Measurements from ENCODE around the gene TRIM40.

TRIM40 gene

DNA sequence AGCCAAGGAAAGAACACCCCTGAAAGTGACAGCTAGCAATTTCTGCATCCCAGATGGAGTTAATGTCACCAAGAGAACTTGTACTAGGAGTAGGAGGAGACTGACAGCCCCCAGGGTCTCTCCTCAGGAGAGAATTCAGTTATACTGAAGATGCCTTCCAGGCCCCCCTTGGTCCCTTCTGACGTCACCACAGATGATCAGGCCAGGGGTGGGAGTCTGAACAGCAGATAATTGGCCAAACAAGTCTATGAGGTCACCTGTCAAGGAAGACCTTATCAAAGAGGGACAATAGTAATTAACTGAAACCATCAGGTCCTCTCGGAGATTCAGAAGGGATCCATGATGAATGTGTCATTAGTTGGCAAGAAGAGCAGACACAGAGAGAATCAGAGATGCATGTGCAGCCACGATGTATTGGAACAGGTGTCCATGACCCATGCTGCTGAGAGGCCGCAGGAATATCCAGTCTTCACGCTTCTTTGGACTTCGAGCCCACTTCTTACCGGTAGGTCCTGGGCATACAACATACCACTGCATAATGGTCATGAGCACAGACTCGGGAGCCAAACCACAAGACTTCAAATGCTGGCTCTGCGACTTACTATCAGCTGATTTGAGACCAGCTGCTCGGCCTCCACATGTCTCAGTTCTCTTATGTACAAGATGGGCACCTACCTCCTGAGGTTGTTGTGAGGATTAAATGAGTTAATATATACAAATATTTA, 14.9 kb downstream of the TRIM40 start:
- DNase-seq, result no peak

DNA sequence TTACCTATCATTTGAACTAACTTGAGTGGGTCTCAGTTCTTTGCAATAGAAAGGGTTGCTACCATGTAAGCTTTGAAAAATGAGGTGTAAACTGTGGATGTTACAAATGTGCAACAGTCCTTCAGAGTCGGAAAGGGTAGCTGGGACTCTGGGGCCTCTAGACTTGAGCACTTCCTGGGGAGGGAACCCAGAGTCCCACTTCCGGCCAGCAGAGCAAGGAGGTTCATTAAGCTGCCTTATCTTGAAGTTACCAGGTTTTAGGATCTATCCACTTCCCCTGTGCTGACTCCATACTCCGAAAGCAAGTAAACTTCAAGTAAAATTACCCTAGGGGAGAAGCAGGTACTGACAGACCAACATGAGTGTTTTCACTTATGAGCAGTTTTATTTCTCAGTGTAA, 15.6 kb downstream of the TRIM40 start:
- no peak for DNase-seq

DNA sequence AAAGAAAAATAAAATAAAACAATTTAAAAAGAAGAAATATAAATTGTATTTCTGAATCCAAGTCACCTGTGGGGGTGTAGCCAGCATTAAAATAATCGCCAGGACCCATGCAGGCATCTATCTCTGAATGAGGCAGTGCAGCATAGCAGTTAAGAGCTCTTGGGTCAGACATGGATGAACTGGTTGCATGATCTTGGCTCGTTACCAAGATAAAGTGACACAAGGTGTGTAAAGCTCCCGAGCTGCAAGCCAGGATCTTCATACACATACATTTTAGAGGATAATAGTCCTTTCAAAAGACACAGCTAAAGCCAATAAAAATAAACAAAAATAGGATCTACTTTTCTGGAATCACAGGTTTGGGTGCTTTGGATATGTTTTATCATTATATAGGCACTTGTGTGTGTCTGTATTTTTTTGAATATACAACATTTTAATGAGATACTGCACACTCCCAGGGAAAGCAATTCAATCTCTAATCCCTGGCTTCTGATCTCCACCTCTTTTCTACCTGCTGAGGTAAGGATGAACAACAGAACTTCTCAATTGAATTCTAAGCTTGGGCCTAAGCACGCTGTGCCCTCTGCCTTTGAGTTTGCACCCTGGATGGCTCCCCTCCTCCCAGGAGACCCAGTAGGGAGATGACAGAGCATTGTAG, 16.2 kb downstream of the TRIM40 start:
- DNase-seq, result no peak

DNA sequence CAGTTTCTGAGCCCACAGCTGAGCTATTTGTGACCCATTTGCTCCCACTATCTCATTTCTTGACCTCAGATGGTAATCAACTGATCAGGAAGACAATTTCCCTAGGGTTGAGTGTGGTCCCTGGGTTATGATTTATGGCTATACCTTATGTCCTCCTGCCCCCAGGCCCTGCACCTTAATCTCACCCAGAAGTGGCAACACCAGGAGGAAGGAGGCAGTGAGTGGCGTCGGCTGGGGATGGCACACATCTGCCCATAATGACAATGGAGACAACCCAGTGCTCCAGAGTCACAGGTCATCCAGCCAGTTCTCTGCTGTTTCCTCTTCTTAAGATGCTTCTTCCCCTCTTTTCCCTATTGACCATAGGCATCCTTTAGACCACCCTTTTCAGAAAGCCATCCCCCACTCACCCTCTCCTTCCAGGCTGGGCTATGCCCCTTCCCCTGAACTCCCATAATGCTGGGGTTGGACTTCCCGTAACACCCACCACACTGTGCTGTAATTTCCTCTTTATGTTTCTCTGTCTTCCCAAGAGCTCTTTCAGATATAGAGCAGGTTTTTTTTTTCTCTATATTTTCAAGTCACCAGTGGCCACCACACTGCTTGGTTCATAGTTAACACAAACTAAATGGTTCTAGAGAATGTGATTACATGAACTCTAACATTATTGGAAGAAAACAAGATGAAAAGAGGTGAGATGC, 17.1 kb downstream of the TRIM40 start:
- DNase-seq, result no peak

DNA sequence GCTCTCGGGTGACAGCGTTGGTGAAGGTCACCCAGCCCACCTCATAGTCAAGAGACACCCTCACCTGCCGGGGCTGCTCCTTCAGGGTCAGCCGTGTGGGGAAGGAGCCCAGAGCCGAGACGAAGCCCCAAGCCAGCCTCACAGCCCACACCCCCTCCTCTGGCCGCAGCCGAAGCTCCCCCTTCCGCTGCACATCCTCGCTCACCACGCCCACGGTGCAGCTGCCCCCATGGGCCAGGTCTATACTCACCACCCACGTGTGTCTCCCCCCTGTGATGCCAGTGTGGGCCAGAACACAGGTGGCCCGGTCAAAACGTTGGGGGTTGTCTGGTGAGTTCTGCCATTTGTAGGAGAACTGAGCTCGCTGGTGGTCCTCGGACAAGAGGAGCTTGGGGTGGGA, 18.1 kb downstream of the TRIM40 start:
- no peak for DNase-seq

DNA sequence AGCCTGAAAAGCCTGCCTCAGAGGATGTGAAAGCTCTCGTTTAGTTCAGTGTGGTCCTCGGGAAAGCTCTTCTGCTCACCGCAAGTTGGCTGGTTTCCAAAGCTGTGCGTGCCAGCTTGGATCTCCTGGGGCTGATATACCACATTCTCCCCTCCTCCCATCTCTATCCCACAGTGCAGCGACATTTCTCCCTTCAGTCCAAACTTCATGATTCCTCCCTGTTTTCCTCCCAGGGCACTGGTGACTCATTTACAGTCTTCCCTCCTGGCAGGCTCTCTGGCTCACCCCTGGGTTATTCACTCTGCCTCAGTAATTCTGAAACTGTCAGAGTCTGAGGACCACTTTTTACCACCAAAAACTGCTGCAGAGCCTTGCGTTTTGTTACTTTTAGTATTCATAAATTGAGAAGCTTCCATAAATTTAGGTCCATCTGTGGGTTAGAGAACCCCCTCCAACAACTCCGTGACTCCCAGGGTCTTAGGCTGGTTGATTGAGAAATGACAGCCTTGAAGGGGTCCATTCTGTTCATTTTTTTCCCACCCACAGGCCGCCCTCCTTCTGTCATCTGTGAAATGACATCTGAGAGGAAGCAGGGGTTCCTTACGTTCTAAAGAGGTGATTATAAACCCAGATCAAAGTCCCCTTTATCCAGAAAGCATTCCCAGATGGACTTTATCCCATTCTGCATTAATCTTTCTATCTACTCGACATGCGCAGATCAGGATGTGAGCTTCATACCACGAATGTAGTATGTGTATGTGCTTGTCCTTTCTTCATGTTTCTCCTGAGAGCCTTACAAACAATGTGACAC, 19.0 kb downstream of the TRIM40 start:
- no peak for DNase-seq

DNA sequence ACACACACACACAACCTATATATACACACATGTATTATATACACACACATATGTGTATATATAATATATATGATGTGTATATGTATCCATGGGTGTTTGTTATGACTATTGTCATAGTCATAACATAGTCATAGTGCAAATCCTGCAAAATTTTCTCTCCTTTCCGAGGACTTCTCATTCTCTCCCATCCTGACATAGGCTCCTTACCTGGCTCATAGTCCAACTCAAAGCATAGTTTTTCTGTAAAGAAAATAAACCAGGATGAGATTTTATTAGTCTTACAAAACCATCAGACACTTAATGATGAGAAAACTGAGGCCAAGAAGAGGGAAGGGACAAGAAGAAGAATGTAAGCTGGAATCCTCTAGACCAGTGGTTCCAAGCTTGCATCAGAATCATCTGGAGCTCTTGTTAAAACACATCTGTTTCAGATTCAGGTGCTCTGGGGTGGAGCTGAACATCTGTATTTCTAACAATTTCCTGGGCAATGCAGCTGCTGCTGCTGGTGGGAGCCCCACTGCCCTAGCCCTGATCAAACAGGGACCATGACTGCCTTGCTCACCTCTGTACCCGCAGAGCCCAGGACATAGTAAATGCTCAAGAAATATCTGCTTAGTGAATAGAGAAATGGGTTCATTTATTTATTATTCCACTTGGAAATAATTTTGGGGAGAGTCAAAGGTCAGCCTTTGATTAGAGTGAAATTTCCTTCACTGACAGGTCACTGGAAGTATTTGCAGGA, 19.8 kb downstream of the TRIM40 start:
- no peak for DNase-seq

DNA sequence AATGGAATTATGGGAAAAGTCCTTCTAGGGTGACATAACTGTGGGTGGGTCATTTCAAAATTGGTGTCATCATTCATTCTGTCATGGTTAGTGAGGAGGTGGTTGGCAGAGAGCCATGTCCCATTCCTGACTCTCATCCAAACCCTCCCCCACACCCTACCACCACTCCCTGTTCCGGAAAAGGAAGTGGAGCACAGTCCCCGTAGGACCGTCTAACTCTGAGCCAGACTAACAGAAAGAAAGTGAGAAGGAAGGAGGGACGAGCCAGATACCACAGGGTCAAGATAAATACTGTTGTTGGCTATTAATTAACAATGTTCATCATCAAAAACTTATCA, 20.3 kb downstream of the TRIM40 start:
- no peak for DNase-seq

DNA sequence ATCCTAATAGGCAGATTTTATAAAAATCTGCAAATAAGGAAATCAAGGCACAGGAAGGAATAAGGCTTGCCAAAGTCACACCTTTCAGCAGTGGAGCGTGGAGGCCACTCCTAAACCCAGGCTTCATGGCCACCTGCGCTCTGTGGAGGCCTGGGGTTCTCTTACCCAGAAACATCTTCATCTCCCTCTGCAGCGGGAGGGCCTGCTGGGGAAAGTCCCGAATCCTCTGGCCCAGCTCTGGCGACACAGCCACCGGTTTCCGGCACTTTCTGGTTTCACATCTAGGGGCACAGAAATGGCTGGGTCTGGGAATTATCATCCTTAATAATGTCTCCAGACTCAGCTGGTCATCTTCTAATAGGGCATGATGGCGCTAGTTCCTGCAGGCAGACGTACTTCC, 20.8 kb downstream of the TRIM40 start:
- DNase-seq, result no peak

DNA sequence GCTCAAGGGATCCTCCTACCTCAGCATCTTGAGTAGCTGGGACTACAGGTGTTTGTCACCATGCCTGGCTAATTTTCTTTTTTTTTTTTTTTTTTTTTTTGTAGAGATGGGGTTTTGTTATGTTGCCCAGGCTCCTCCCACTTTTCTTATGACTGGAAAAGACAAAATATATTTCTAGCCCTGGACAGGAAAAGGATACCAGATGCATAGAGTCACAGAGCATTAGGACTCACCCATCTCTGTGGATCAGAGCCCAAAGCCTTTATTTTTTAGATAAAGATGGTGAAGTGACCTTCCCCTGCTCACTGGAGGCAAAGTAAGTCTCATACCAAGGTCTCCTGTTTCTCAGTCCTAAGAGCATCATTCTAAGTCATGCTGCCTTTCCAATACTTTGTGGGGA, 21.6 kb downstream of the TRIM40 start:
- no peak for DNase-seq

DNA sequence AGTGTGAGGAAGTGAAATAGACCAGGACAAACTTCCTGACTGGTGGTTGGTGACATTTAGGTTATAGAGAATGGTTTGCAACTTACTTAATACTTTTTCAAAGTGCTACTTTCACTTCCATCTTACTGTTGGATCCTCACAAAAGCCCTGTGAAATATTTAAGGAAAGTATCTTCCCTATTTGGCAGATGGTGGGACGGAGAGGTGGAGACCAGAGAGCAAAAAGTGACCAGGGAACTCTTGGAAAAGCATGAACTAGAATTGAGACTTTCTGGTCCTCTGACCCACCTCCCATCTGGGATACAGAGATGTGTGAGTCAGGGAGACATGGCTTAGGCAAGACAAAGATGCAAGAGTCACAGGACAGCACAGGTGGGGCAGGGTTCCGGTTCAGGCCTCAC, 22.1 kb downstream of the TRIM40 start:
- DNase-seq, result no peak

DNA sequence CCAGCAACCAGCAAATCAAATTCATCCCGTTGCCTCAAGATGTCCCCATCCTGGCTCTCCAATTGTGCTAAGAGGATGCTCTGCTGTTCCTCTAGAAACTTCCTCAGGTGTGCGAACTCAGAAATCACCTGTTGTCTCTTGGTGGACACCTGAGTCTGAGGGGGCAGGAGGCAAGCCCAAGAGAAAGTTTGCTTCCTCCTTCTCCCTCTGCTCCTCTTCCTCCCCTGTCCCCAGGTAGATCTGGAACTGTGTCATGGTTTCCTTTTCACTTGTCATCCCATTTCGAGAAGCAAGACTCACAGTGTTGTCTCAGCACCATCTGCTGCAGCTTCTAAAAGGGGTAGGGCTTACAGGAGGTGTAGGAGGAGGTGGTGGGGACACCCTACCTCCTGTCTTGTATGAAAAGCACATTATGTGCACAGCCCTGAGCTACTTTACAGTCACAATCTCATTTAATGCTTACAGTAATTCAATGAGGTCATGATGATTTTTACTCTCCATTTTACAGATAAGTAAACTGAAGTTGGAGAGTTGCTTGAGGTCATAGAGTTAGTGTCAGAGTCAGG, 22.6 kb downstream of the TRIM40 start:
- DNase-seq, result no peak

DNA sequence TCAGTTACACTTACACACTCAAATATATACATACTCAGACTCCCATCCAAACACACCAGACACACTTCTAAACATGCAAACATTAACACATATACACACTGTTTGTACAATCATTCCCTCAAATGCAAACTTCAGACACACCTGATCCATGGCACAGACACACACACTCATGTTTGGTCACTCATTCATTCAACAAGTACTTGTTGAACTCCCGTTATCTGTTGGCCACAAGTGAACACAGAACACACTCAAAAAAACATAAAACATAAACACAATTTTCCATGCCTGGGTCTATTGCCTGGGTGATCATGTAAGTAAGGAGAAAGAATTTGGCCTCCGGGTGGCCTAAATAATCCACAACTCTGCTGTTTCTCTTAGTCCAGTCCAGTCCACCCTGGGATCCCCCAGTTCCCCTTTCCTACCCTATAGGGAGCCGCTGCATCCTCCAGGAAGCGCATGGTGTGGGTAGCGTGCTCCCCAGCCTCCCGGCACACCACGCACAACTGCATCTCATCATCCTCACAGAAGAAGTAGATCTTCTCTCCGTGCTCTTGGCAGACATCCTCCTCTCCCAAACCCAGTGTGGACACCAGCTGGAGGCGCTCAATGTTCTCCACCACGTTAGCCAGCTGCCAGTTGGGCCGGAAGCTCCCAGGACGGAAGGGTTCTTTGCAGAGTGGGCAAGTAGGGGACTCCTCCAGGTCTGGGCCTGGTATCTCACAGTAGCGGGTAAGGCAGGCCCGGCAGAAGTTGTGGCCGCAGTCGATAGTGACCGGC, 24.3 kb downstream of the TRIM40 start:
- DNase-seq, result no peak

DNA sequence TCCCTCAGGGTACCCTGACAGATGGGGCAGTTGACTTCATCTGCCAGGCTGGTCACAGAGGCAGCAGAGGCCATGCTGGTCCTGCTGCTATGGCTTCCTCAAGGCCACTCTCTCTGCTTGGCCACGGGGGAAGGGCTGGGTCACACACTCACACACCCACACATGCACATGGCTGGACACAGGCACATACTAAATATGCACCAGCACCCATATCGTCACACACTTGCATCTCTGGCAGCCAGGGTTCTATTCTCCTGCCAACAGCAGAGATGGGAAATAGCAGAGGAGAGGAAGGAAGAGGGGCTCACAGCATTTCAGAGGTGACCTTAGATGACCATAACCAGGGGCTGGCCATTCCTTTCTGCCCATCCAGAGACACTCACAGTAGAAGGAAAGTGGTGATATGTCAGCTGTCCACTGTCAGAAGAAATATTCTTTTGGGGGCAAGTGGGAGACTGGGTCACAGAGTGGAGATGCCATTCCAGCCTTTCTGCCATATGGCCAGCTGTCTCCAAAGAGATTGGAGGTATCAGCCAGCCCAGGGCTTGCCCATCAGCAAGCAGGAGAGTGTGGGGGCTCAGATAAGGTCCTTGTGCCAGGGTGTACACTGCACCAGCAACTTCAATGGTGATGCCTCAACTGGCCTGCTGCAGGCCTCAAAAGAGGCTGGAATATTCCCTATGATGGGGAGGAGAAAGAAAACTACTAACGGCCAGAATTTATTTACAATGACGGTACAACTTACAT, 25.0 kb downstream of the TRIM40 start, which contains the start of gene TRIM10:
TSS of gene TRIM10 (minus strand) at position 427 of the 747 bp plus-strand sequence. CDS start at position 74, 353 bp downstream.
- DNase-seq, result no peak

DNA sequence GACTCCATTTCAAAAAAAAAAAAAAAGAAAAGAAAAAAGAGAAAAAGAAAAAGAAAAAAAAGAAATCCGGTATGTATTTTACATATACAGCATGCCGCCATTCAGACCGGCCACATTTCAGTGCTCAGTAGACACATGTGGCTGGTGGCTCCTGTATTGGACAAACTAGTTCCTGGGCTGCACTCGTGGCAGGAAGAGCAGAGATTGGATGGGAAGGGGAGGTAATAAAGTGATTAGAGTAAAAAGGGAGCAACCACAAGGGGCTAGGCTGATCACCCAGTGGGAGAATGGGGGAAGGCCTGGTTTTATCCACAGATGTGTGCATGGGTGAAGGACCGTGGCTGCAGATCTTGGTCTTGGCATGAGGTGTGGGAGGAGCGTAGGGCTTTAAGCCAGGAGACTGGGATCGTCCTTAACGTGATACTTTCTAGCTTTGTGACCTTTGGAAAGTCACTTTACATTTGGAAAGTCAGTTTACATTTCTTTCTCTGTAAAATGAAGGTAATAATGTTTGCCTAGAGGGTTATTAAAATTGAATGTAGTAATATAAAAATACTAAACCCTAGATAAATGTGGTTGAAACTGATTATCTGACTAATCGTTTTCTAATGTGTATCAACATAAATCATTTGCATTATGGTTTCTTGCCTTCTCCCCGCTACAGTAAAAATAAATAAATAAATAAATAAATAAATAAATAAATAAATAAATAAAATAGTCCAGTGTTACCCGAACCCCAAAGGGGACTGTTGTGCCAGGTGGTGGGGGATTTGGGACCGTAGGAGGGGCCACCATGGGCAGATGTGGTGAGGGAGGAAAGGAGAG, 26.5 kb downstream of the TRIM40 start:
- DNase-seq, result no peak

DNA sequence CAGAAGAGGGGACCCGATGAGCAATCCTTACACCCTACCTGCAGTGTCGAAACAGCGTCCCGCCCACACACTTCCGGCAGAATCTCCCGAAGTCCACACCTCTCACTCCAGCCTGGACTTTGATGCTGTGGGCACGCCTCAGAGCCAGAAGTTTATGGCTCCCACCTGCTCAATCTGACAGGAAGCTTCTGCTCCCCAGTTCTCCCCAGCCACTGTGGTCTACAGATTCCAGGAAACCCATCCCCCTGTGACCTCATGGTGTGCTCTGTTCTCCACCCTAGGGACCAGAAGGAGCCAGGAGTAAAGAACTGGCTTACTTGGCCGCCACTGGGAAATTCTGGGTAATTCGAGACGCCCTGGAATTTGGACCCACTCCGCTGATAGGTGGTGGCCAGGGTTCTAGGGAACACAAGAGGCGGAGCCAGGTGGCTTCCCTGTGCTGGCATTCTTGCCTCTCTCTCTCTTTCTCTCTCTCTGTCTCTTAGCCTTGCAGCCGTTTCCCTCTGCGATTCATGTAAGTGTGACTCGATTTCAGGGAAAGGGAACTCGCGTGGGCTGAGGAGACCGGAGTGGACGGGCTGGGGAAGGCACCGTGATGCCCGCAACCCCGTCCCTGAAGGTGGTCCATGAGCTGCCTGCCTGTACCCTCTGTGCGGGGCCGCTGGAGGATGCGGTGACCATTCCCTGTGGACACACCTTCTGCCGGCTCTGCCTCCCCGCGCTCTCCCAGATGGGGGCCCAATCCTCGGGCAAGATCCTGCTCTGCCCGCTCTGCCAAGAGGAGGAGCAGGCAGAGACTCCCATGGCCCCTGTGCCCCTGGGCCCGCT, 27.4 kb downstream of the TRIM40 start, which contains the start of gene TRIM15:
TSS of gene TRIM15 (plus strand) at position 457 of the 828 bp plus-strand sequence. CDS start at position 596, 139 bp downstream.
- no peak for DNase-seq

DNA sequence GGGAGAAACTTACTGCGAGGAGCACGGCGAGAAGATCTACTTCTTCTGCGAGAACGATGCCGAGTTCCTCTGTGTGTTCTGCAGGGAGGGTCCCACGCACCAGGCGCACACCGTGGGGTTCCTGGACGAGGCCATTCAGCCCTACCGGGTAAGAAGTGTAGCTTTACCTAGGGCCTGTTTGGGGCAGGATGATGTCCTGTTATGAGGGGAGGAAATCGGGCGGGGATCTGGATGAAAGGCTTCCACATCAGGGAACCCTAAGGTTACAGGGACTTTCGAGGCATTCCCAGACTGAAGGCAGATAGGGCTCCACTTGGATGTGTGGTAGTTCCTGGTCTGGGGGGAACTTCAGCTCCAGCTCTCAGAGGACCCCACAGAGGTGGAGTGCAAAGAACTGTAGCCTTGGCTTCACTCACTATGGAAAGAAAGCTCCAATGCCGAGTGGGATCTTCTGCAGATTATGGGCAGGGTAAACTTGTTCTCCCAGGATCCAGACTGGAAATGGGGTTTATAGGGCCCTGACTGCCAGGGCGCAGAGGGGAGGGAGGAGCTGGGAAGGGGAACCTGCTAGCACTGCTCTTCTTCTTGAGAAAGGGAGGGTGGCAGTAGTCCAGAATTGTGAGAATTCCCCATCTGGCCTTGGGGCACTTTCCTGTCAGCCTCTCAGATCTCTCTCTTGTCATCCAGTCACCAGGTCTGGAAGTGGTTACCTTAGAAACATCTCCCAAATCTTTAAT, 28.1 kb downstream of the TRIM40 start:
- DNase-seq, result no peak

DNA sequence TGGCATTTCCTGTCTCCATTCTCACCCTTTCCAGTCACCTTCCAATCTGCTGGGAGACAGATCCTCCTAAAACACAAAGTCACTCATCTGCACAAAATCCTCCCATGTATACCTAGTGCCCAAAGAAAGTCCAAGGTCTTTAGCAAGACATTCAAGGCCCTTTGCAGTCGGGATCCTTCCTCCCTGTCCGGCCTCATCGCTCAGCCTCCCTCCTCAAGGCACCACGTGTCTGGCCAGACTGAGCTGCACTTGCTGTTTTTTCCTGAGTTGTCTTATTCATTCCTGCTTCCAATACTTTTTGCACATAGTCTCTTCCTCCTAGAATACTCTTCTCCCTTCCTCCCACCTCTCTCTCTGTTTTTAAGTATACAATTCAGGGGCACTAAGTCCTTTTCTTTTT, 28.8 kb downstream of the TRIM40 start:
- DNase-seq, result no peak
